Right atrium auricular region (tissue), 2 donors: Measurements from ENCODE around the gene CTNND2. TPM values are rescaled to one million over a fixed set of nuclear protein-coding genes. Genes with fewer than 3 reads are reported as not detected.

ENCODE experiments used
- DNase-seq: peaks from one replicate; pipeline ENCODE4 v3.0.0-alpha.2; 2019; ENCODE audit warnings: low spot score
- H3K27ac ChIP-seq, 2 donors: fragments of 200-600 bp; sonication (generic); 1 replicate in 1 of 2; 2 replicates in 1 of 2; pipeline ENCODE4 v1.5.1; 2016 to 2019
- H3K27me3 ChIP-seq, 2 donors: fragments of 200-600 bp; sonication (generic); one replicate each; pipeline versions ENCODE4 v1.5.1 to v1.6.0; 2017 to 2019
- H3K36me3 ChIP-seq: fragments of 200-600 bp; sonication (generic); one replicate; pipeline ENCODE4 v1.5.1; 2016
- H3K4me1 ChIP-seq, 2 donors: fragments of 200-600 bp; sonication (generic); one replicate each; pipeline versions ENCODE4 v1.5.1 to v1.6.0; 2017 to 2019
- H3K4me3 ChIP-seq, 2 donors: fragments of 200-600 bp; sonication (generic); 1 replicate in 1 of 2; 2 replicates in 1 of 2; pipeline ENCODE4 v1.5.1; 2017 to 2019; ENCODE audit warnings: mild to moderate bottlenecking in 1 of 2, moderate library complexity in 1 of 2
- H3K9me3 ChIP-seq, 2 donors: fragments of 200-600 bp; sonication (generic); one replicate each; pipeline ENCODE4 v1.5.1; 2019
- CTCF ChIP-seq, 2 donors: fragments of 200-600 bp; sonication (generic); IDR thresholded peaks; one replicate each; pipeline ENCODE4 v1.5.1; 2019; ENCODE audit warnings: antibody characterized with exemption in 2 of 2
- total RNA-seq, 2 donors: library from RNA; depleted of rRNA; stranded (reverse); fragments of >200 nt; gene quantifications; one replicate each; pipeline ENCODE4 v1.1.0, GENCODE V29; 2016

The CTNND2 gene
- total RNA-seq, 2 donors from 2014 or later, result 8.6 to 9.0 TPM

DNA sequence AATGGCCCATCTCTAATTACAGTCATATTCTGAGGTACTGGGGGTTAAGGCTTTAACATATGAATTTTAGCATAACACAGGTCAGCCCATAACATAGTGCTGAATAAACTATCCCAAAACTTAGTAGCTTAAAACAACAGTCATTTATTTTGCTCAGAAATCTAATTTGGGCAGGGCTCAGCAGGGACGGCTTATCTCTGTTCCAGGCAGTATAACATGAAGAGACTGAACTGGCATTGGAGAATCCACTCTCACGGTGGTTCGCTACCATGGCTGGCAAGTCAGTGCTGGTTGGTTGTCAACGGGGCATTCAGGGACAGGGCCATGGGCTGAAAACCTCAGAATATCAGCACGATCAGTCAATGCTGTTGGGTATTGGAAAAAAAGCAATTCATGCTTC lies 622.4 kb downstream of the CTNND2 start:
- no peaks in the 10 kb centered on the region for H3K9me3 ChIP-seq
- H3K36me3 ChIP-seq, result no peaks in the 10 kb centered on the region
- no peak for DNase-seq
- H3K27me3 ChIP-seq, result no peaks in the 10 kb centered on the region
- no peak overlapping the region for H3K27ac ChIP-seq
- no peak overlapping the region for H3K4me3 ChIP-seq
- no peak for TF ChIP-seq CTCF (IDR thresholded peaks at IDR 0.05)
- H3K4me1 ChIP-seq, result no peaks in the 10 kb centered on the region

GRCh38 chr5:11277323-11277722 lies 626.9 kb downstream of the CTNND2 start:
- no peak for DNase-seq
- H3K4me3 ChIP-seq, result no peak overlapping the region
- TF ChIP-seq CTCF (IDR thresholded peaks at IDR 0.05), result no peak

DNA sequence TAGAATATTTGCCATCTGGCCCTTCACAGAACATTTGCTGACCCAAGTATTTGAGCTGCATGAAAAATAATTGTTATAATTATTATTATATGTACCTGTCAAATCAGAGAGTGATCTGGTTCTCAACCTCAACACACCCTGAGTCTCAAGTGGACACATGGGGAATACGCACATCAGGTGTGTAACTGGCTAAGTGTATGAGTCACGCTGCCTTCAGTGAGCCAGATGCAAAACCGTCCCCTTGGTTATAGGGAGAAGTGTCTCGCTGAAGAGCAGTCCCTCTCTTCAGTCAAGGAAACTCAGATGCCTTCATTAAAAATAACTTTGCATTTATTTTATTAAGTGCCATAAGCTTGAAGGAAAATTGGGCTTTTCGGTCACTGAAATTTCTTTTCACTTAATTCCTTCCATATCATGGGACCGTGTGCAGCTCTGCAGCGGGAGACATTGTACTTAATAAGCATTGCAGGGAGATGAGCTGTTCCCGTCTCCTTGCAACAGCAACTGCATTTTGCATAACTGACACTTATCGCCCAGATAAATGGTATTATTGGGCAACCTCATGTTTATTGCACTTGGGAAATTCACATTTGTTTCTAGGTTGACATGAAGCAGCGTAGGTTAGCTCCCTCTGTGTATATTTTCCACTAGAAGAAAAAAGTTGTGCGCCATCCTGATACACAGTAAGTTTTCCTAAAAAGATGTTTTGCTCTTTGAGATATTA lies 630.9 kb downstream of the CTNND2 start:
- Histone ChIP-seq H3K4me3 (no peak overlapping the region), H3K27me3 (no peaks in the 10 kb centered on the region), H3K9me3 (no peaks in the 10 kb centered on the region), H3K4me1 (no peaks in the 10 kb centered on the region), H3K27ac (no peak overlapping the region), H3K36me3 (no peaks in the 10 kb centered on the region)
- no peak for TF ChIP-seq CTCF (IDR thresholded peaks at IDR 0.05)
- no peak for DNase-seq

More at GRCh38 chr5:11277323-11277722, 626.9 kb downstream of the CTNND2 start:
- no peak overlapping the region for H3K27ac ChIP-seq
- H3K36me3 ChIP-seq, result no peaks in the 10 kb centered on the region
- H3K9me3 ChIP-seq, result no peaks in the 10 kb centered on the region
- no peaks in the 10 kb centered on the region for H3K27me3 ChIP-seq
- H3K4me1 ChIP-seq, result no peaks in the 10 kb centered on the region

- no peak for TF ChIP-seq CTCF (IDR thresholded peaks at IDR 0.05)
- no peaks in the 10 kb centered on the region for H3K9me3 ChIP-seq
- H3K4me3 ChIP-seq, result no peak overlapping the region
- DNase-seq, result no peak
- H3K27ac ChIP-seq, result no peak overlapping the region
- H3K36me3 ChIP-seq, result no peaks in the 10 kb centered on the region
- H3K4me1 ChIP-seq, result no peaks in the 10 kb centered on the region
- H3K27me3 ChIP-seq, result no peaks in the 10 kb centered on the region
Observed at GRCh38 chr5:11269515-11269914, 634.7 kb downstream of the CTNND2 start.

- Histone ChIP-seq H3K4me3 (no peak overlapping the region), H3K36me3 (no peaks in the 10 kb centered on the region), H3K4me1 (no peaks in the 10 kb centered on the region), H3K9me3 (no peaks in the 10 kb centered on the region), H3K27ac (no peak overlapping the region), H3K27me3 (no peaks in the 10 kb centered on the region)
- TF ChIP-seq CTCF (IDR thresholded peaks at IDR 0.05), result no peak
- DNase-seq, result no peak
Observed at GRCh38 chr5:11268891-11269290, 635.4 kb downstream of the CTNND2 start.

- Histone ChIP-seq H3K36me3 (no peaks in the 10 kb centered on the region), H3K9me3 (no peaks in the 10 kb centered on the region), H3K4me3 (no peak overlapping the region), H3K27me3 (no peaks in the 10 kb centered on the region), H3K4me1 (no peaks in the 10 kb centered on the region), H3K27ac (no peak overlapping the region)
- TF ChIP-seq CTCF (IDR thresholded peaks at IDR 0.05), result no peak
- DNase-seq, result no peak
Observed at GRCh38 chr5:11266331-11266730, 637.9 kb downstream of the CTNND2 start.
